Retina (tissue), 1 donor: ENCODE measurements around the gene GNG13.
"Not testable (repeated sequence)": the region's sequence is repeated elsewhere in the genome, so short reads cannot be mapped to it uniquely, and the experiment has no call there.

Source experiments
- DNase-seq: peaks from one replicate; pipeline ENCODE4 v3.0.0-alpha.2; 2016

GNG13 gene

DNA sequence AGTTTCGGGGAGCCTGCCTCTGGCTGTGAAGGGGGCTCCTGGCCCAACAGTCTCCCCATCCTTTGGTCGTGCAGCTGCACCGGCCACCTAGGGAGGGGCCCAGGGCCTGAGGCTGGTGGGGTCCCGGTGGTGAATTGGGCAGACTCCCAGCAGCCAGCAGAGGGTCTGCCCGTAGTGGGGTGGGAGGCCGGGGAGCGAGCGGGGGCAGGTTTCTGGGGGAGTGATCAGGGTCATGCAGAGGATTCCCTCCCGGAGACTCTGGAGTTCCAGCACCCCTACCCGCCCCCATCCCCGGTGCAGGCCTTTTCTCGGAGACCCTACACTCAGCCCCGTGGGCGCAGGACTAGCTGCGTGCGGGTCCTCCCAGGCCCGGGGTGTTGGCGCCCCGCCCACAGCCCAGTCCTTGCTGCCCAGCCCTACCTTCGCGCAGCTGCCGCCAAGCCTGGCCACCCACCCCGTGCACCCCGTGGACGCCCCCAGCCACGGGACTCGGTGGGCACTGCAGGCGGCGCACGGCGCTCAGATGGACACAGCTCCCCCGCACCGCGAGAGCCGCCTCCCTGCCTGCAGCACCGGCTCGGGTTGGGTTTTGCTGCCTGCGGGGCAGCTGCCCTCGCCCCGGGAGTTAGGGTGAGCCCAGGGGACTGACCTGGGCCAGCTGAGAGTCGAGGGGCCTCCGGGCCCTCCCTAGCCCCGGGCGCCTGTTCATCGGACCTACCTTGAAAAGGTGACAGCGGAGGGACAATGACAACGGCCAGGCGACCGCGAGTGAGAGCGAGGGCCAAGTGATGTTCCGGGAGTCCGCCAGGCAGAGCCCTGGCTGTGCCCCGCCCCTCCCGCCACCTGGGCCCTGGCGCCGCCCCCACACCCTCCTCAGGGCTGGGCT lies at the start of gene GNG13:
Gene GNG13, minus strand, starts transcription at position 787 of the 886 bp plus-strand sequence. CDS start 1,657 bp downstream, outside the sequence.
- DNase-seq = peak; percentile 50

- no peak for DNase-seq
Measured at GRCh38 chr16:848510-849253, 48.1 kb upstream of the GNG13 start.

- DNase-seq = no peak
Measured at GRCh38 chr16:847681-848445, 47.3 kb upstream of the GNG13 start.

GRCh38 chr16:847151-847550 lies 46.6 kb upstream of the GNG13 start:
- no peak for DNase-seq

GRCh38 chr16:845351-845745 lies 44.8 kb upstream of the GNG13 start:
- DNase-seq = no peak

- no peak for DNase-seq
Measured at GRCh38 chr16:844638-845350, 44.3 kb upstream of the GNG13 start.

GRCh38 chr16:843771-844170 lies 43.2 kb upstream of the GNG13 start:
- DNase-seq = no peak

DNA sequence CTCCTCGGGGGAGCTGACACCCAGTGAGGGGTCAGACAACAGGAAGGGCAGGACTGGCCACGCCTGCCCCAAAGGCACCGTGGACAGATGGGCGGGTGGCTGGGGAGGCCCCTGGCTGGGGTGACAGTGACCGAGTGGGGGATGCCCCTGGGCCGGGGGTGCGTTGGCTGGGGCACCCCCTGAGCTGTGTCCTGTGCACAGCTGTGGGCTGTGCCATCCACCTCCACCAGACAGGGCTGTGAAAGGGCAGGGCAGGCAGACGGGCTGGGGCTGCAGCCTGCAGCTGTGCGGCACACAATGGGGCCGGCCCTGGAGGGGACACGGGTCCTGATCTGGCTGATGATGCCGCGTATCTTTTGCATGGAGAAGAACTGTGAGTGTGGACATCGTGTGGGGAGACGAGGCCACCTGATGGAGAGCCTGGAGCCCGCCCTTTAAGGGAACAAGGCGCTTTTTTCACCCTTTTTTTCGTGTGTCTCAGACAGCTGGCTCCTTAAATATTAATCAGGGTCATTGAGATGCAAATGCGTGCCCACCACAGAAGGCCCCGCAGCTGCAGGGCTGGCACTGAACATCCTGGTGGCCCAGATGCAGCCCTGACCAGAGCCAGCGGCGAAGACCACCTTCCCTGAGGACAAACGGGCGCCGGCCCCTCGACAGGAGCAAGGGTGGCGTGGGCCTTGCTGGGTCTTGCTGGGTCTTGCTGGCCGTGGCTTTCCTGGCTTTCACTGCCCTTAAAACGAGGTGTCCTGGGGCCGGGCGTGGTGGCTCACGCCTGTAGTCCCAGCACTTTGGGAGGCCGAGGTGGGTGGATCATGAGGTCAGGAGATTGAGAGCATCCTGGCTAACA lies 42.4 kb upstream of the GNG13 start:
- DNase-seq = peak; percentile 44

- peak; percentile 59 for DNase-seq
Measured at GRCh38 chr16:842061-842476, 41.5 kb upstream of the GNG13 start.

DNA sequence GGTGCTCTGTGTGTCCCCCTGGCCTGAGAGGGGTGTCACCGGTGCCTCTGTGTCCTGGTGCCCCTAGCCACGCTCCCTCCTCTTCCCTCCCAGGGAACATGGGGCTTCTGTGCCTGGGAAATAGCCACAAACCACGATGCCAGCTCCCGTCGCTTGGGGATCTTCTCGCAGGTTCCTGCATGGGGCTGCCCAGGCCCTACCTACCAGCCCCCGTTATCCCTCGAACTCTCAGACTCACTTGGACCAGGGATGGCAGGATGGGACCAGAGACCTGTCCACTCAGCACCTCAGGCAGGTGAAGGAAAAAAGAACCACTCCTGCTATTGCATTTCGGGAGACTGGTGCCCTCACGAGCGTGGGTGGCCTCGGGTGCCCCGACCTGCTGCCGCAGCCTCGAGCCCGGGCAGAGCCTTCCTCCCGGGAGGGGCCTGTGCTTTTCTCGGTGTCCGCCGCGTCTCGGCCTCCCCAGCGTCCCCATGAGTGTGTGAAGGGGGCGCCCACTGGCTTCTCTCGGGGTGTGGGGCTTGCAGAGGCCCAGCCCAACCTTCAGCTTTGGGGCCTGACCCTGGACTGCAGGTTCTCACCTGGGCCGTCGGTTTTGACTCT lies 41.0 kb upstream of the GNG13 start:
- DNase-seq = peak; percentile 9

- no peak for DNase-seq
Measured at GRCh38 chr16:840561-841454, 40.3 kb upstream of the GNG13 start.

DNA sequence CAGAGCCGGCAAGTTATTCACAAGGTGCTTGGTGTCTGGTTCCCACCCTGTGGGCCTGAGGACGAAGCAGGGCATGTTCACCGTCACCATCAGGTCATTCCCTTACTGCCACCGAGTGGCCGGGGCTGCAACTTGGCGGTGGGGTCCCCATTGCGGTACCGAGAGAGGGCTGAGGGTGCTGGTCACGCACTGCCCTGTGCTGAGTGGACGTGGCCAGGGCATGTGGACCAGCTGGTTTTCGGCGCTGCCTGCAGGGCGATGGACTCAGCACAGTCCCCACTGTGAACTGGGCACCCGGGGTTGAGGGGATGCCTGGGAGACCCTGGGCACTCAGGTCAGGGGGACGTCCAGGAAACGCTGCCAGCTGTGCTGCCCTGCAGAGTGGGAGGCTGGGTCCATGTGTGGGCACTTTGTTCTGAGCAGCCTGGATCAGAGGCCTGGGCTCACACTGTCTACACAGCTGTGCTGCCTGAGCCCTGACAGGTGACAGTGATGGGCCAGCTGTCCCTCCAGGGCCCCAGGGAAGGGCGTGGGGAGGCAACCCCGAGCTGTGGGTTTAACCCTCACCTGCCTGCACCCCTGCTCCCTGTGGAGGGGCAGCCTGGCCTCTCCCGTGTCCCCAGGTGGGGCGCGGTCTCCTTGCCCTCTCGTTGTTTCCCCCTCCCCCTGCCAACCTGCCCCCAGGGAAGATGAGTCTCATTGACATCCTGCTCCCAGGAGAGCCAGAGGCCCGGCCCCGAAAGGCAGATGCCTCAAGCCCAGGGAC lies 39.3 kb upstream of the GNG13 start:
- peak; percentile 13 for DNase-seq

DNA sequence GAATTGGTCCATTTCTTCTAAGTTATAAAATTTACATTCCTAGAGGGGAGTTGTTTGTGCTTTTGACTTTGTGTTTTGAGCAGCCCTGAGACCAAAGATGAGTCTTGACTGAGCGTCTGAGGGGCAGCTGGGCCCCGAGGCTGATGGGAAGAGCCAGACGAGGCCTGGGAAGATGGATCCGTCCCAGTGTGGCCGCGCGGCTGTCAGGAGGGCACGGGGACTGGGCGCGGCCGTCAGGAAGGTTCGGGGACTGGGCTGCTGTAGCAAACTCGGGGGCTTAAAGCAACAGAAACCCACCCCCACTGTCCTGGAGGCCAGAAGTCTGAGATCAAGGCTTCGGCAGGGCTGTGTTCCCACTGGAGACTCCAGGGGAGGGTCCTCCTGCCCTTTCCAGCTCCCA lies 38.2 kb upstream of the GNG13 start:
- no peak for DNase-seq

DNA sequence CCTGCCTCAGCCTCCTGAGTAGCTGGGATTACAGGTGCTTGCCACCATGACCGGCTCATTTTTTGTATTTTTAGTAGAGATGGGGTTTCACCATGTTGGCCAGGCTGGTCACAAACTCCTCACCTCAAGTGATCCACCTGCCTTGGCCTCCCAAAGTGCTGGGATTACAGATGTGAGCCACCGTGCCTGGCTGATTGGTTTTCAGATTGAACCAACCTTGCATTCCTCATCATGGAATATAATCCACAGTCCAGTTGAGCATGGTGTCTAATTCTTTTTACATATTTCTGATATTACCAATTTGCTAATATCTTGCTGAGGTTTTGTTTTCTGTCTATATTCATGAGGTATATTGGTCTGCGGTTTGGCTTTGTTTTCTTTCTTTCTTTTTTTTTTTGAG lies 36.3 kb upstream of the GNG13 start:
- not testable (repeated sequence) for DNase-seq

DNA sequence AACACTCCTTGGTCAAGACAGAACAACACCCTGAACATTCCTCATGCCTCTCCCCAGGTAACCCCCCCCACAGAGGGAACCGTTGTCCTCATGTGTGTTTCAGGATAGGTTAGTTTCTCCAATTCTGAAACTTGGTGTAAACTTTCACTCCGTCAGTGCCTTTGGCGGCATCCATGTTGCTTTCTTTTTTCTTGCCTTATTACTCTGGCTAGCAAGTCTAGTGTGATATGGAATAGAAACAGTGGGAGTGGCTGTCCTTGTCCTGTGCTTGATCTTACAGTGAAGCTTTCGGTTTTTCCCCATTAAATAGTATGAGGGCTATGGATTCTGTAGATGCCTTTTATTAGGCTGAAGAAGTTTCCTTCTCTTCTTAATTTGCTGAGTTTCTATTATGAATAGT lies 35.7 kb upstream of the GNG13 start:
- DNase-seq = no peak

GRCh38 chr16:835373-835772 lies 34.8 kb upstream of the GNG13 start:
- no peak for DNase-seq

DNA sequence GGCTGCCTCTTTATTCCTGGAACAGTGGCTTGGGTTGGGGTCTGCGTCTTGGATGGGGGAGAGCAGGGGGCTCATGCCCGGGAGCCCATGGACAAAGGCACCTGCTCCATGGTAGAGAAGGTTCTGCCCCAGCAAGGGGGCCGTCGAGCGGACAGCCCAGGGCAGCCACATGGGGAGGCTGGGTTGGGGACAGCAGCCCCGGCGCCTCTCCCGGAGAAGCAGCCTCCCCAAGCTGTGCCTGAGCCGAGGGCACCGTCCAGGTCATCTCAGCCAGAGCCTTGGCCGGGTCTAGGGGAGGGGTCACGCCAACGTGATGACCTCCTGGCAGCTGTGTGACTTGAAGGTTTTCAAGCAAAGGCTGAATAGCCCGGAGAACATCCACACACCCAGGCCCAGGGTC lies 32.9 kb upstream of the GNG13 start:
- no peak for DNase-seq

DNA sequence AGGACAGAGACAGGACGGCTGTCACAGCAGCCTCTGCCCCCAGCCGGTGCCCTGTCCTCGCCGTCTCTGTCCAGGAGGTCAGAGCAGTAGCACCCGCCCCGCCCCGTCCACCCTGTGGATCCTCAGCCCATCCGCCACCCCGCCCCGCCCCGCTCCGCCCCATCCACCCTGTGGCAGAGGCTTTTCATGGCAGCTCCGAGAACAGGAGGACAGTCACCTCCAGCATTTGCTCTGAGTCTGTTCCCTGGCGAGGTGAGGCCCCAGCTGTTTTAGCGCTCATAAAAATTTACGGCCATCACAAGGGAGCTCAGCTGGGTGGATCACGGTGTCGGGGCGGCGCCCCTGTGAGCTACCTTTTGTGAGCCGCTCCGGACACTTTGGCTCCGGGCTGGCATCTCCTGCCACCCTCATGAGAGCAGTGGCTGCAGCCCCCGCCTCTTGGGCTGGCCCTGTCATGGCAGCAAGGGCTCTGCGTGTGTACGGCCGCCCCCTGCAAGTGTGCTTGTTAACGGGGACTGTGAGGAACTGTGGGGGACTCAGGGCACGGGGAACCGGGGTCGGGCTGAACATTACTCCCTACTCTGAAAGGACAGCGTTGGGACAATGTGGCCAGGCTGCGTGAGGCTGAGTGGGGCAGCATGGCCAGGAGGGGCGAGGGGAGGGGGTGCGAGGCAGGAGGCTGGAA lies 32.3 kb upstream of the GNG13 start:
- DNase-seq = no peak
